ENCODE measurements around the gene MRPS27. TPM values are rescaled to one million over a fixed set of nuclear protein-coding genes. Genes with fewer than 3 reads are reported as not detected.

The MRPS27 gene
- total RNA-seq, 1 donor from 2014 or later = 56.0 TPM

DNA sequence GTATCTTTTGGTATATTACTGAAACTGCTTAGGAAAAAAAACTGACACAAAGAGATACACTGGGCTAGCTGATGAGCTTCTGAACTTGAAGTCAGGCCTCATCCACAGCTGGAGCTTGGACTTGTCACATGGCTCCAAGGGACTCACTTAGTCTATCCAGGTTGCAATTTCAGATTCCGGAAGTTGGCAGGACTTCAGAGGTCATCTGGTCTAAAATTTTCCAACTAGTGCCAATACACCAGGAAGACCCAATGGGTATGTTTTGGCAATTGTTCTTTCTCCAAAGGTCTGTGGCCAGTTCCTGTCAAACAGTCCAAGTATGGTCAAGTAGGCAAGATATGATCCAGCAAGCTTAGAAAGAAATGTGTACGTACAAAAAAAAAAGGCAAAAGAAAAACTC is 36.7 kb downstream of the MRPS27 start:
- TF ChIP-seq, protein P1, sequence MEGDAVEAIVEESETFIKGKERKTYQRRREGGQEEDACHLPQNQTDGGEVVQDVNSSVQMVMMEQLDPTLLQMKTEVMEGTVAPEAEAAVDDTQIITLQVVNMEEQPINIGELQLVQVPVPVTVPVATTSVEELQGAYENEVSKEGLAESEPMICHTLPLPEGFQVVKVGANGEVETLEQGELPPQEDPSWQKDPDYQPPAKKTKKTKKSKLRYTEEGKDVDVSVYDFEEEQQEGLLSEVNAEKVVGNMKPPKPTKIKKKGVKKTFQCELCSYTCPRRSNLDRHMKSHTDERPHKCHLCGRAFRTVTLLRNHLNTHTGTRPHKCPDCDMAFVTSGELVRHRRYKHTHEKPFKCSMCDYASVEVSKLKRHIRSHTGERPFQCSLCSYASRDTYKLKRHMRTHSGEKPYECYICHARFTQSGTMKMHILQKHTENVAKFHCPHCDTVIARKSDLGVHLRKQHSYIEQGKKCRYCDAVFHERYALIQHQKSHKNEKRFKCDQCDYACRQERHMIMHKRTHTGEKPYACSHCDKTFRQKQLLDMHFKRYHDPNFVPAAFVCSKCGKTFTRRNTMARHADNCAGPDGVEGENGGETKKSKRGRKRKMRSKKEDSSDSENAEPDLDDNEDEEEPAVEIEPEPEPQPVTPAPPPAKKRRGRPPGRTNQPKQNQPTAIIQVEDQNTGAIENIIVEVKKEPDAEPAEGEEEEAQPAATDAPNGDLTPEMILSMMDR (IDR thresholded peaks at IDR 0.05; ENCODE audit: unreplicated experiment) = no peak
- Mint-ChIP-seq H3K27me3 (ENCODE audit: low read depth) (no peaks in the 10 kb centered on the region), H3K4me3 (no peak overlapping the region), H3K27ac (peak overlapping the region; percentile 88), H3K4me1 (peaks cover 50% of the 10 kb centered on the region), H3K9me3 (peaks cover 2% of the 10 kb centered on the region), H3K36me3 (peaks cover 12% of the 10 kb centered on the region)
- DNase-seq (ENCODE audit: low spot score in 2 of 2, unreplicated experiment in 2 of 2) = no peak

DNA sequence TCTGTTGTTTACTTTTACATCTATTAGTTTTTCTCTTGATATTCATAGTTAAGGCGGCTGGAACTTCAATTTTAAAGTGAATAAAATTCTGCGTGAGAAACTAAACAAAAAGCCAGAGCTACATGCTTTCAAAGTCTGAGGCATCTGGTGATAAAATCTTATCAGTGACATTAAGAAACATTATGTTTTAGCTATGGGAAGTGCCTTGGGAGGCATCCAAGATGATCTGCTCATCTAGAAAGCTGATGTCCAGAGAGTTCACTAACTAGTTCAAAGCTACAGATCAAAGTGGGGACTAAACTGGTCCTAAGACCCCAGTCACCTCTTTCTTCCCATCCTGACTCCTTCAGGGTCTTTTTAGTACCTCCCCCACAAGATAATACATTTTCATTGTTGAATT is 37.2 kb downstream of the MRPS27 start:
- no peaks in the 10 kb centered on the region for H3K27me3 Mint-ChIP-seq (ENCODE audit: low read depth)
- H3K36me3 Mint-ChIP-seq = peaks cover 13% of the 10 kb centered on the region
- DNase-seq (ENCODE audit: low spot score in 2 of 2, unreplicated experiment in 2 of 2) = no peak
- H3K27ac Mint-ChIP-seq = peak overlapping the region; percentile 88
- H3K9me3 Mint-ChIP-seq = peaks cover 3% of the 10 kb centered on the region
- peaks cover 50% of the 10 kb centered on the region for H3K4me1 Mint-ChIP-seq
- TF ChIP-seq, protein P1 (IDR thresholded peaks at IDR 0.05; ENCODE audit: unreplicated experiment) = no peak
- no peak overlapping the region for H3K4me3 Mint-ChIP-seq

DNA sequence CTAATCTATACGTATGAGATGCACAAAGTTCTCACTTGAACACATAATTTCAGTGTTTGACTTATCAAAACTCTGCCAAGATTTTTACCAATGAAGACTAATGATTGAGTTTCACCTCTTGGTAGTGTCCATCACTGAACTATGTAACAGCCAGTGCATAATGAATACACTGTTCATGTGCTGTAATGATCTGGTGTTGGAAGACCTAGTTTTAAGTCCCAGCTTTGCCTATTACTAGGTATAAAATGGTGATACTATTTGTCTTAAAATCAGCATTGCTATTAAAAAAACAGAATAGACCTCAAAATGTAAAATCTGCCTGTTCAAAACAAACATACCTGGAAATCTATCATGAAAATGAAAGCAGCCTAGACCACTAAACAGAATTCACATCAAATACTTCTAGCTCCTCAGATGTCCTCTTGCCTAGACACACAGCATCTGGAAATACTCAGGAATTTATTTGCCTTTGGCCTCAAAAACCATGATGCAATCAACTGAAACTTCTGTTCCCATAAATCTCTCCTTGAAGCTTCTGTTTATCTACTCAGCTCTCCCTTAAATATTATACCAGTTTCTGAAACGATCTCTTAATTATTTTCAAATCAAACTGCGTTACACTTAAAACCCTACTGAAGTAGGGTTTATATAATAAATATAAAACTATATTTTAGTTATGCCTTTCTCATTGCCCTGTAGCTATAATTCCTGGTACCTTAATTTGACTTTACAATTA is 38.1 kb downstream of the MRPS27 start:
- peaks cover 3% of the 10 kb centered on the region for H3K9me3 Mint-ChIP-seq
- H3K27me3 Mint-ChIP-seq (ENCODE audit: low read depth) = no peaks in the 10 kb centered on the region
- peaks cover 50% of the 10 kb centered on the region for H3K4me1 Mint-ChIP-seq
- no peak for DNase-seq (ENCODE audit: low spot score in 2 of 2, unreplicated experiment in 2 of 2)
- H3K27ac Mint-ChIP-seq = peak overlapping the region; percentile 88
- TF ChIP-seq, protein P1 (IDR thresholded peaks at IDR 0.05; ENCODE audit: unreplicated experiment) = no peak
- H3K4me3 Mint-ChIP-seq = no peak overlapping the region
- peaks cover 16% of the 10 kb centered on the region for H3K36me3 Mint-ChIP-seq

DNA sequence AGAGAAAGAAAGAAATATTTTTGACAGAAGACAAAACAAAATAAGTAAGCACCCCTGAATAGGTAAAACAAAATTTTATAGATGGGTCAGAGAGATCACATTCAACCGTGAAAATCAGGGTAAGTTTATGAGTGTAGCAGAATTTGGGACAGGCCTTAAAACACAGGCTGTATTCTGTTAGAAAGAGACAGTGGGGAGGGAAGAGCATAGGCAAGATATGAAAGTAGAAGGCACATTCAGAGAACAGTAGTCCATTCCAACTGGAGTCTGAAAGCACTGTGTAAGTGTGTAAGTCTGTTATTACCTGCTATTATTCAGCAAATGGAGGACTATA is 38.6 kb downstream of the MRPS27 start:
- TF ChIP-seq, protein P1 (IDR thresholded peaks at IDR 0.05; ENCODE audit: unreplicated experiment) = no peak
- Mint-ChIP-seq H3K4me1 (peaks cover 50% of the 10 kb centered on the region), H3K9me3 (peaks cover 5% of the 10 kb centered on the region), H3K36me3 (peaks cover 18% of the 10 kb centered on the region), H3K4me3 (no peak overlapping the region), H3K27me3 (ENCODE audit: low read depth) (no peaks in the 10 kb centered on the region), H3K27ac (peak overlapping the region; percentile 88)
- DNase-seq (ENCODE audit: low spot score in 2 of 2, unreplicated experiment in 2 of 2) = no peak

DNA sequence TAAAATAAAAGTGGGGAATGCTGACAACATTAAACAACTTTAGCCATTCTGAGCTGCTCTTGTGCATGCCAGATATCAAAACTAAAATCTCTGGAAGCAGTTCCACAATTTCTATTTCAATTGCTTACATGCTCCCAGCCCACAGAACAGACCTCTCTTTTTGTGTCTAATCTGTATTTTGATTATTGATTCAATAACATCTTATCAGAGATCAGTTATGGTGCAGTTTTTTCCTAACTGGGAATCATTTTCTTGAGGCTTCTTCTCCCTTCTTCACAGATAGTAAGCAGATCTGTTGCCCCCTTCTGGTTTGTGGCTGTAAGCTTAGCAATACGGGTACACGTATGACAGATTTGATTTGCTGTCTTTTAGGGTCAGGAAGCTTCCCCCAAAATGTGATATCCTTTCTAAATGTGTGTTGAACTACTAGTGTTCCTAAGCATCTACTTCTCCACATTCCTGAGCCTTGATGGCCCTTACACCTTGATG is 39.4 kb downstream of the MRPS27 start:
- Mint-ChIP-seq H3K9me3 (peaks cover 12% of the 10 kb centered on the region), H3K27ac (peak overlapping the region; percentile 88), H3K4me1 (peaks cover 47% of the 10 kb centered on the region), H3K36me3 (peaks cover 26% of the 10 kb centered on the region), H3K27me3 (ENCODE audit: low read depth) (no peaks in the 10 kb centered on the region), H3K4me3 (no peak overlapping the region)
- TF ChIP-seq, protein P1 (IDR thresholded peaks at IDR 0.05; ENCODE audit: unreplicated experiment) = peak; percentile 18
- no peak for DNase-seq (ENCODE audit: low spot score in 2 of 2, unreplicated experiment in 2 of 2)
